ENCODE measurements around the gene HSP90AB1.
A peak's percentile ranks its signal among the peaks of the same experiment; 100 is the strongest.

The HSP90AB1 gene

DNA sequence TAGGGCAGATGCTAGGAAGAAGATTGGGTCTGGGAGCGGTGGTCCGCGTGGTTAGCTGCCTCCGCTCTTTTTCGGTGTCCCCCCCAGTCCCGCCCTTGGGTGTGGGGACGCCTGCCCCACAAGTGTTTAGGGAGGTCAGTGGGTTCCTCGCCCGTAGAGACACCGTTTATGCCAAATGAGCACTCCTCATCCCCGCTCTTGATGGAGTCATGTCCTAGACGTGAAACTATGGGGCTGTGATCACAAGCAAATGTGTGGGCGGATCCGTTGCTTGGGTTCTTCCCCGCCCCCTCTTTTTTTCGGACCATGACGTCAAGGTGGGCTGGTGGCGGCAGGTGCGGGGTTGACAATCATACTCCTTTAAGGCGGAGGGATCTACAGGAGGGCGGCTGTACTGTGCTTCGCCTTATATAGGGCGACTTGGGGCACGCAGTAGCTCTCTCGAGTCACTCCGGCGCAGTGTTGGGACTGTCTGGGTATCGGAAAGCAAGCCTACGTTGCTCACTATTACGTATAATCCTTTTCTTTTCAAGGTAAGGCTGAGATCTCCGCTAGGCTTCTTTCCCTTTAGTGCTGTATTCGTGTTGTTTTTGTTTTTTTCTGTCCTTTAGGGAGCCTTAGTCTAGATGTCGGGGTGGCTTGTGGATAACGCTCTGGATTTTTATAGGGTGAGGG lies at the start of gene HSP90AB1:
TSS of gene HSP90AB1 (plus strand) at position 439 of the 675 bp plus-strand sequence. CDS start 1,529 bp downstream, outside the sequence.
- peak; percentile 99 for DNase-seq

DNA sequence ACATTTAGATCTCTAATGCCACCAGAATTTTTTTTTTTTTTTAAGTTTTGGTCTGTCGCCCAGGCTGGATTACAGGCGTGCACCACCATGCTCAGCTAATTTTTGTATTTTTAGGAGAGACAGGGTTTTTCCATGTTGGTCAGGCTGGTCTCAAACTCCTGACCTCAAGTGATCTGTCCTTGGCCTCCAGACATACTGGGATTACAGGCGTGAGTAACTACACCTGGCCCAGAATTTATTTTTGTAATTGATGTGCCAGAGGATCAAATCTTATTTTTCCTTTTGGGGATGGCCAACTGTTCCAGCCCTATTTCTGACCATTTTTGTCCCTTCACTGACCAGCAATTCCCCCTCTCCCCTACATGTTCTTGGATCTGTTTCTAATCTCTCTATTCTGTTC lies 48.2 kb upstream of the HSP90AB1 start:
- no peak for DNase-seq

DNA sequence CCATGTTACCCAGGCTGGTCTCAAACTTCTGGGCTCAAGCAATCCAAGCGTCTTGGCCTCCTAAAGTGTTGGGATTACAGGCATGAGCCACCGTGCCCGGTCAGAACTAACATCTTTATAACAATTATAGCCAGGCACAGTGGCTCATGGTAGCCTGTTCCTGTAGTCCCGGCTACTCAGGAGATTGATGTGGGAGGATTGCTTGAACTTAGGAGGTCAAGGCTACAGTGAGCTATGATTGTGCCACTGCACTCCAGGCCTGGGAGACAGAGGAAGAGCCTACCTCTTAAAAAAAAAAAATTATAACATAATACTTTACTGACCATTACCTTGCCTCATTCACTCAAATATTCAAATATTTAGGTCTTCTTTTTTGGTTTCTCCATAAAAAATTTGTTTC lies 47.0 kb upstream of the HSP90AB1 start:
- DNase-seq, result no peak

DNA sequence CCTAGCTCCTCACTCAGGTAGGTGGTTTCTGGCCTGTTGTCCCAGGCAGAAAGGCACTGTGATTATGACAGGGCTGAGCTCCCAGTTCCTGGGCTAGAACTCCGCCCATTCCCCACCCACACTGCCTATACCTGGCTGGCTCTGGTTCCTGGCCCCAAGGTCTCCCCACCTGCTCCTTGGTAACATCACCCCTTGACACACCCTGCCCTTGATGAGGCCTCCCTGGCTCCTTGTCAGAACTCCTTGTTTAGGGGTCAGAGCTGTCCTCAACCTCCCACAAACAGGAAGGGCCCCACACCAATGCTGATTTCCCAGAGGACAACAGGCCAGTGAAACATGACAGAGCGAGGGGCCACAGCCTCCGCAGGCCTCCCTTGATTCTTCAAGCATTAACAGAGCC lies 45.7 kb upstream of the HSP90AB1 start:
- no peak for DNase-seq

DNA sequence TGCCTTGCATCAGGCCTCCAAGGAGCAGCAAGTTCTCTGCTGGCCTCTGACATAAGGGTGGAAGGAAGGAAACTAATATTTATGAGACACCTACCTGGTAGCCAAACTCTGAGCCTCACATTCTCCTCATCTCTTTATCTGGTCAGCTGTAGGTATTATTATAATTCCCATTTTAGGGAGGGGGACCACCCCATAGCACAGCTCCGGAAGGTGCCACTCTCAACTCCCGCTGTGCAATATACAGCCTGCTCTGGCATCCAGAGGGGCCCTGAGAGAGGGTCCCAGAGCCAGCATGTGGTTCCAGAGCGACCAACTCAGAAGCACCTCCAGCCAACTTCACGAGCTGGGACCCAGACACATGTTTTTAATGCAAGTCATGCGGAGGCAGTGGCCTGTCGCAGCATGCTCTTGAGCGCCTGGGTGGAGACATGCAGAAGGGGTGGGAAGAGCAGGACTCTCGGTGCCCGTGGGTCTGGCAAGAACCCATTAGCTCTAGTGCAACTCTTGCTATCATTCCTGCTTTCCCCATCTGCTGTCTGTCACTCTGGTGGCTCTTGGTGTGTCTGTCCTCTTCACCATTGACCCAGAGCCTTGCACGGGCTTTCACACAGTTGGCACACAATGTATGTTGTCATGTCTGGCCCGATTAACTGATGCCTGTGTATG lies 45.1 kb upstream of the HSP90AB1 start:
- no peak for DNase-seq

DNA sequence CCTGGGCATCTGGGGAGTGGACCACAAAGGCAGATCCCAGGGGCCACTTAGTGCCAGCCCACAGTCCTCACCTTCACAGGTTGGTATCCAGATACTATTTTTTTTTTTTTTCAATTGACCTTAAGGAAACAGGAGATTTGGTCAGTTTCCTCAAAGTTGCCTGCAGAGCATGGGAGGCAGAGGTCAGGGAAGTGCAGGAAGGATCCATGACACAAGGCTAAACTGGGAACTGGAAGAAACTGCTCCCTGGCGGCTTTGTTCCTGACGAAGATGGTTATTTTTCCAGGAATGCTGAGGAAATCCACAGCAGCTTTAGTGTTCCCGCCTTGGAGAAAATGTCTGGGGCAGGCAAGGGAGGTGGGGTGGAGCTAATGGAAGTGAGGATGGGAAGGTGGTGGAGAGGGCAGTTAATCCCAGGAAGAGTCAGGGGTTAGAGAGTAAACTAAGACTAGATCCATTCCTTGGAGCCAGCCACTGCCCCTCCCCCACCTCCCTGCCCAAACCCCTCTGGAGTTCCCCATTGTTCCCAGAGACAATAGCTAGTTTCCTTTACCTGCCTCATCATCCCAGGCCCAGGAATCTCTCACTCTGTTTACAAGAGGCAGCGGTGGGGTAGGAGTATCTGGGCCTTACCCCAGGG lies 44.4 kb upstream of the HSP90AB1 start:
- no peak for DNase-seq

DNA sequence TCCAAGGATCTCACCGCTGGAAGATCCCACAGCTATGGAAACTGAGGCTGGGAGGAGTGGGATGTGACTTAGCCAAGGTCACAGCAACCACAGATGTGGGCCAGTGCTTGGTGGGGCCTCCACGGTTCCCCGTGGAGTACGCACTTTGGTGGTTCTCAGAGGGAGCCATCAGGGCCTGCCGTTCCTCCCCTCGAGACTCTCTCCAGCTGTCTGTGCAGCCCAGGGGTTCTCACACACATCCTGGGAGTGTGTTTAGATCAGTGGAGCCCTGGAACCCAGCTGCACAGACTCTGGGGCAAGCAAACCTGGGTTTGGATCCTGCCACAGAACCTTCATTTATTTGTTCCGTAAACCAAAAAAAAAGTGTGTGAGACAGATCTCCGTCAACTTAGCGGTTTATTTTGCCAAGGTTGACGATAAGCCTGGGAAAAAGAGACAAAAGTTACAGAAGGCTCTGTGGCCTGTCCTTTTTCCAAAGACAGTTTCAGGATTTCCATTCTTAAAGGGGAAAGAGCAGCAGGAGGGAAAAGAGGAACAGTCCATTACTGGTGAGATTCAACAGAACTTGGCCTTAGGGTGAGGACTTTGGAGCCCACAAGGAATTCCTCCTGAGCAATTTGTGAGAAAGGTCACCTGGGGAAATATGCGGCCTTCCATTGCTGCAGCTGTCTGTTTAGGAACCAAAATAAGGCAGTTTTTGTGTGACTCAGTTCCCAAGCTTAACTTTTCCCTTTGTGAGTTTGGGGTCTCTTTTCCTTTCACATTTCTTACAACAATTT lies 43.7 kb upstream of the HSP90AB1 start:
- DNase-seq, result no peak

DNA sequence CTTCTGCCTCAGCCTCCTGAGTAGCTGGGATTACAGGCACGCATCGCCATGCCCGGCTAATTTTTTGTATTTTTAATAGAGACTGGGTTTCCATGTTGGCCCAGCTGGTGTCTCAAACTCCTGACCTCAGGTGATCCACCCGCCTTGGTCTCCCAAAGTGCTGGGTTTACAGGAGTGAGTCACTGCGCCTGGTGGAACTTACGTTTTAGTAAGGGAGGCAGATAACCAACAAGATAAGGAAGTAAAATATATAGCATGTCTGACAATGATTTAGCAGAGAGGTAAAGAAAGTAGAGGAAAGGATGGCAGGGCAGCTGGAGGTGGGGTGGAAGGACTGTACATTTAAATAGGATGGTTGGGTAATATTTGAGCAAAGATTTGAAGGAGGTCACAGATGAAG lies 42.9 kb upstream of the HSP90AB1 start:
- DNase-seq, result no peak

DNA sequence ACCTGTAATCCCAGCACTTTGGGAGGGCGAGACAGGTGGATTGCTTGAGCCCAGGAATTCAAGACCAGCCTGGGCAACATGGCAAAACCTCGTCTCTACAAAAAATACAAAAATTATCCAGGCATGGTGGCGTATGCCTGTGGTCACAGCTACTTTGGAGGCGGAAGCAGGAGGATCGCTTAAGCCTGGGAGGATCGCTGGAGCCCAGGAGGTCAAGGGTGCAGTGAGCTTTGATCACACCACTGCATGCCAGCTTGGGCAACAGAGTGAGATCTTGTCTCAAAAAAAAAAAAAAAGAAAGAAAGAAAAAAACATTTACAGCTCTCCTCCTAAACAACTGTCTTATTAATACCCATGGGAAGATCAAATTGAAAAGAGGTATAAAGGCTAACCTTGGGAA lies 38.9 kb upstream of the HSP90AB1 start:
- no peak for DNase-seq

DNA sequence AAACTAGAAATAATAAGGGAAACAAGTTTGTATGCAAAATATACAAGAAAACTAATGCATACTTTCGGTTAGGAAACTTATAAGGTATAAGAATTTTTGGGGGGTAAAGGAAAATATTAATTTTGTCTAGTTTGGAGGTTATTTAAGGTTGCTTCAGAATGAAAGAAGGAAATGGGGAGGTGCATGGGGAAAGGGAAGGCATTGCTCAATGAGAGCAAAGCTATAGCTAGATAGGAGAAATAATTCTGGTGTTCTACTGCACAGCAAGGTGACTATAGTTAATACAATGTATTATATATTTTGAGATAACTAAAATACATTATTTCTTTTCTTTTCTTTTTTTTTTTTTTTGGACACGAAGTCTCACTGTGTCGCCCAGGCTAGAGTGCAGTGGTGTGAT lies 35.6 kb upstream of the HSP90AB1 start:
- DNase-seq, result no peak

DNA sequence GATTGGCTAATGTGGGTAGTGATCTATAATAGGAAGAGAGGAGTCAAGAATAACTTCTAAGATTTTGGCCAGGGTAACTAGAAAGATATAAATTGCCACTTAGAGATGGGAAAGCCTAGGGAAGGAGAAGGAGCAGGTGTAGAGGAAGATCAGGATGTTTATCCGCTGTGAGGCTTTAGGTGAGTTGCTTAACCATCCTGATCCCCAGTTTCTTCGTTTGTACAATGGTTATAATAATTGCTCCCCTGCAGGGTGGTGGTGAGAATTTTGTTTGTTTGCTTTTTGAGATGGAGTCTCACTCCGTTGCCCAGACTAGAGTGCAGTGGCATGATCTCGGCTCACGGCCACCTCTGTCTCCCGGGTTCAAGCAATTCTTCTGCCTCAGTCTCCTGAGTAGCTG lies 32.6 kb upstream of the HSP90AB1 start:
- no peak for DNase-seq

DNA sequence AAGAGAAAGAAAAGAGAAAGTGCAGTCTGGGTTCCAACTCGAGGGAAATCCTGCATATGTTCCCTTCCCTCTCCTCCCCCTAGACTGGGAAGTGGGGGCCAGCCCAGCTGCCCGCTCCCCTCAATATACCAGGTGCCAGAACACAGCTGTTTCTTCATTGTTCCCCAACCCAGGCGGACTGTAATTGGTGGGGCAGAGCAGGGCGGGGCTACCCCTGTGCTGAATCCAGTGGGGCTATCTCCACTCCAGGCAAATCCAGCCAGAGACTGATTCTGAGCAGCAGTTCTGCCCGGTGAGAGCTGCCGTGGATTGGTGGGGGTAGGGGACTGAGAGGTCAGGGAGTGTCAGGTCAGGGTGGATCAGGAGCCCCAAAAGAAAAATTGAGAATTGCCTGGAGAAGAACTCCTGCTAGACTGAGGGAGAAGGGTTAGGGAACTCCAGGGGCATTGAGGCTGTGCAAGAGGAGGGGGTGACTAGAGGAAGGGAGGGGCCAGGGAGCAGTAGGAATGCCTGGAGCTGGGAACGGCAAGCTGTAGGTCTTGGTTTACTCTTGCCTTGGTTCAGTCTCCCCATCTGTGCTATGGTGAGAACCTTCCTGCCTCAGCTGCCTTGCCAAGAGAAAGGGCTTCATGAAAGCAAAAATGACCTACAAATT lies 30.1 kb upstream of the HSP90AB1 start, which contains the start of gene MYMX:
TSS of gene MYMX (plus strand) at position 250 of the 655 bp plus-strand sequence. CDS start 546 bp downstream, outside the sequence.
- DNase-seq, result no peak

DNA sequence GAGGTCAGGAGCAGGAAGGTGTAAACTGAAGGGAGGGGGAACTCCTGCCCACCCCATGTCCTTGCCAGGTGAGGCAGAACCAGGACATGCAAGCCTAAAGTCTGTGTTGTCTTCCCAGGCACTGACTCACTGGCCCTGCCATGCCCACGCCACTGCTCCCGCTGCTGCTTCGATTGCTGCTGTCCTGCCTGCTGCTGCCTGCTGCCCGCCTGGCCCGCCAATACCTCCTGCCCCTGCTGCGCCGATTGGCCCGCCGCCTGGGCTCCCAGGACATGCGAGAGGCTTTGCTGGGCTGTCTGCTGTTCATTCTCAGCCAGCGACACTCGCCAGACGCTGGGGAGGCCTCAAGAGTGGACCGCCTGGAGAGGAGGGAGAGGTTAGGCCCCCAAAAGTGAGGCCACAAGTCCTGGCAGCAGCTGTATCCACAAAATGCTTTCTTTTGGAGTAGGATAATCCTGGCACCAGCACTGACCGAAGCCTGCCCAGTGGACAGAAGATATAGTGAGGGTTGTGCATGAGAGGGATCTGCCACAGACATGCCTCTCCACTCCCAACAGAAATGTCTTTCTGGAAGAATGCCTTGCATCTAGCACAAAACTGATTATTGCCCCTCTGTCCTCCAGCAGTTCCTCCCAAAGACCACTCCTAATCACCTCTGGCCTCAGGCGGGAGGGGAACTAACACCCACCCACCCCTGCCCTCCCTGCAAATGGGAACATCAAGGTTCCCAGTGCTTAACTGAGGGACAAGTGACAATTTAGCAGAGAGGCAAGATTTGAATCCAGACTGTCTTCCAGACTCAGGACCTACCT lies 29.4 kb upstream of the HSP90AB1 start:
- DNase-seq, result no peak

DNA sequence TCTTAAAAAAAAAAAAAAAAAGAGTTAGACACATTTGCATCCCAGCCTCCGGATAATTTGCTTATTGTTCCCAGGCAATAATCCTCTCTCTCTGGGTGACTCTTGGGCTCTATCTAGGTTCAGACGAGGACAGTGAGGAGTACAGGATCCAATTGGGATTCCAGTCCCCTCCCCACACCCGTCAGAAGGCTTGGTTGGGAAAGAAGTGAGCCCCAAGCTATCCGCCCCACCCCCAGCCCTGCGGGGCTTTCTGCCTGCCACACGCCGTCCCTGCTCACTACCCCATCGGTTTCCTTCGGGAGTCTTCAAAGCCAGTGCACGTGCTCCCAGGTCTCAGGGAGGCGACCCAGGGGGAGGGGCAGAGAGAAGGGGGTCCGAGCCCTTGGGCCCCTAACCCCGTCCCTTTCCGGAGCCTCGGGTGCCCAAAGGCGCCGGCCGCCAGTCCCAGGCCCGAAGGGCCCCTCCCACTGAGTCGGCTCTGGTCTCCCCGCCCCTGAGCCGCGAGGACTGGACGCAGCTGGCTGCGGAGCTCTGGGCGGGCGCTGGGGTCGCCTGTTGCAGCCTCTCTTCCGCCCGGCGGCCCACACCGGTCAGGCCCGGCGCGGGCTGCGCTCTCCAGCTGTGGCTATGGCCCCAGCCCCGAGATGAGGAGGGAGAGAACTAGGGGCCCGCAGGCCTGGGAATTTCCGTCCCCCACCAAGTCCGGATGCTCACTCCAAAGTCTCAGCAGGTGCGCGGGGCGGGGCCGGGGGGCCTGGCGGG lies 27.7 kb upstream of the HSP90AB1 start:
- DNase-seq, result peak; percentile 90

DNA sequence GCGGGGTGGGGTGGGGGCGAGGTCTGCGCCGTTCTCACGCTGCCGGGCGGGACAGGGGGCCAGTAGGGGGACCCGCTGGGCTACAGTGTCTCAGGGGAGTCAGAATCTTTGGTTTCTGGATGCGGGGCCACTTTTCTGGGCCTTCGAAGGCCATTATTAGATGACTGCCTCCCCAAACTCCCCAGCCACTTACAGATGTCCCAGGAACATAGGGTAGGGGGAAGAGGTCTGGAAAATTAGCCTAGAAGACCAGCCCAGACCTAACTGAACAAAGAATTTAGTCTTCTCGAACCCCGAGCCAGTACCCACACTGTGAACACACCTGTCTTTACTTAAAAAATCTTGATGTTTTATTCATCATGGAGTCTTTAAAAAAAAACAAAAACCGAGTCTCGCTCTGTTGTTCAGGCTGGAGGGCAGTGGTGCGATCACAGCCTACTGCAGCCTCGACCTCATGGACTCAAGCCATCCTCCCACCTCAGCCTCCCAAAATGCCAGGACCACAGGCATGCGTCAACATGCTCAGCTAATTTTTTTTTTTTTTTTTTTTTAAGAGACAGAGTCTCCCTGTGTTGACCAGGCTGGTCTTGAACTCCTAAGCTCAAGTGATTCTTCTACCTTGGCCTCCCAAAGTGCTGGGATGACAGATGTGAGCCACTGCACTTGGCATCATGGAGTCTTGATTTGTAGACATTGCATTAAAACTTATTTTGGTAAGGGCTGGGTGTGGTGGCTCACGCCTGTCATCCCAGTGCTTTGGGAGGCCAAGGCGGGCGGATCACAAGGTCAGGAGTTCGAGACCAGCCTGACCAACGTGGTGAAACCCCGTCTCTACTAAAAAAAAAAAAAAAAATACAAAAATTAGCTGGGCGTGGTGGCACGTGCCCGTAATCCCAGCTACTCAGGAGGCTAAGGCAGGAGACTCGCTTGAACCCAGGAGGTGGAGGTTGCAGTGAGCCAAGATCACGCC lies 26.8 kb upstream of the HSP90AB1 start:
- no peak for DNase-seq

DNA sequence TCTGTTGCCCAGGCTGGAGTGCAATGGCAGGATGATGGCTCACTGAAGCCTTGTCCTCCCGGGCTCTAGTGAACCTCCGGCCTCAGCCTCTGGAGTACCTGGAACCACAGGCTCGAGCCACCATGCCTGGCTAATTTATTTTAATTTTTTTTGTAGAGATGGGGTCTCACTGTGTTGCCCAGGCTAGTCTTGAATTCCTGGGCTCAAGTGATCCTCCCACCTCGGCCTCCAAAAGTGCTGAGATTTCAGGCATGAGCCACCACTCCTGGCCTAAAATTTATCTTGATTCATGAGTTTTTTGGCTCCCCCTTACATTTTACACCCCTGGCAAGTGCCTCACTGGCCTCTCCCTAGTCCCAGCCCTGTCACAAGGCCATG lies 26.0 kb upstream of the HSP90AB1 start:
- no peak for DNase-seq

DNA sequence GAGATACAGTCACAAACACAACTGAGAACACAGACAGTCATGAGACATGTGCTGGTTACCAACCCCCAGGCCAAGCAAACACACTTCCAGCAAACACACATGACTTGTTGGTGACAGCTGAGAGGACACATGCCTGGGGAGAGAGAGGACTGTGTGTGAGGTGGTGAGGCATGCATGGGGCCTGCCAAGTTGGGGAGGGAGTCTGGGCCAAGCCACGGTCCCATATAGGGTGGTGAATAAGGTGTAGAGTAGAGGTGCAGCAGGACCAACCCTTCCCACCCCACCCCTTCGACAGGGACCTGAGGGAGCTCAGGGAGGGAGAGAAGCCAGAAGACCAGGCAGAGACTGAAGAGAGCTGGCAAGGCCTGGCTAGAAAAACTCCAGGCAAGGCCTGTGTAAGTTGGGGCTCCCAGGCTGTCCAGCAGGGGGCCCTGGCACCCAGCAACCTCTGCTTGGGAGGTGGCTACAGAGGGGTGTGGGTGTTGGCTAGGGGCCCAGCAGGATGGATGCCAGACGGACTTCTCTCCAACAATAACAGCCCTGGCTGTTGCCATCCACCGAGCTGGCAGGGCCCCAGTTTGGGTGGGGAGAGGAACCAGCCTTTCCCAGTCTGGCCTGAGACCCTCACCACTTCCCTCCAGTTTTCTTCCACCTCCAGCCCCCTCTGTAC lies 25.5 kb upstream of the HSP90AB1 start:
- peak; percentile 36 for DNase-seq

DNA sequence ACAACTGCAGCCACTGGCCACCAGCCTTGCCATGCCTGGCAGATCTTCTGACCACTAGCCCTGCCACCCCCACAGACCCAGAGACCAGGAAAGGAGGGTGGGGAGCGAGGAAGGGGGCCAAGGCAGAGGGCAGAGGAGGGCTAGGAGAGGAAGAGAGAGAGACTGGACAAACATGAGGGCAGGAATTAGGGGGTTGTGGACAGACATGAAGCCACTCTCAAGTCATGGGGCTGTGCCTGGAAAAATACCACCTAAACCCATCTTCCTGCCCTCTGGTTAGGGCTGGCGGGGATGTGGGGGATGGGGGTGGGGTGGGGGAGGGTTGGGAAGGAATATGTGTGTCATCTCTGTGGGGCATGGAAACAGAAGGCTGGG lies 25.0 kb upstream of the HSP90AB1 start:
- no peak for DNase-seq

All from NCI-H510A (cell line).